Islet precursor cell (in vitro differentiated cells): Measurements from ENCODE around the gene CCDC86.
A peak's percentile ranks its signal among the peaks of the same experiment; 100 is the strongest.

ENCODE experiments used
- DNase-seq: peaks from one replicate; pipeline ENCODE4 v3.0.0-alpha.2; 2018

CCDC86 gene

DNA sequence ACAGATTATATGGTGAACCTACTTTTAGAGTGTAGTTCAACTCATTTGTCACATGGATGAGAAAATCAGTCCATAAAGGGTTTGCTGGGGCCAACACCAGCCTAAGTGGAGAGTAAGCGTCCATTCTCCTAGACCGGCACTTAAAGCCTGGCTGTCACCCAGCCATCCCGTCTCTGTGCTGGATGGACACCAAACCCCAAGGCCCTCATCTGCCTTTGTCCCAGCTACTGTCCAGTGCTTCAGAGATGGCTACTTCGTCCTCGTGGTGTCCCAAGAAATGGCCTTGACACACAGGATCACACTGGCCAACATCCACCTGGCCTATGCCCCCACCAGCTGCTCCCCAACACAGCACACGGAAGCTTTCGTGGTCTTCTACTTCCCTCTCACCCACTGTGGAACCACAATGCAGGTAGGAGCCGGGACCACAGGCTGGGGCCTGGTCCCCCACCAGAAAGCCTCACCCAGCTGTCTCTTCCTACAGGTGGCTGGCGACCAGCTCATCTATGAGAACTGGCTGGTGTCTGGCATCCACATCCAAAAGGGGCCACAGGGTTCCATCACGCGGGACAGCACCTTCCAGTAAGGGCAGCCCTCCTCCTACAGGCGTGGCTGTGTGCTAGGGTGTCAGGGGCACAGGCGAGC, 28.9 kb downstream of the CCDC86 start:
- DNase-seq = no peak

GRCh38 chr11:60871378-60872061, 29.6 kb downstream of the CCDC86 start:
- peak; percentile 46 for DNase-seq

DNA sequence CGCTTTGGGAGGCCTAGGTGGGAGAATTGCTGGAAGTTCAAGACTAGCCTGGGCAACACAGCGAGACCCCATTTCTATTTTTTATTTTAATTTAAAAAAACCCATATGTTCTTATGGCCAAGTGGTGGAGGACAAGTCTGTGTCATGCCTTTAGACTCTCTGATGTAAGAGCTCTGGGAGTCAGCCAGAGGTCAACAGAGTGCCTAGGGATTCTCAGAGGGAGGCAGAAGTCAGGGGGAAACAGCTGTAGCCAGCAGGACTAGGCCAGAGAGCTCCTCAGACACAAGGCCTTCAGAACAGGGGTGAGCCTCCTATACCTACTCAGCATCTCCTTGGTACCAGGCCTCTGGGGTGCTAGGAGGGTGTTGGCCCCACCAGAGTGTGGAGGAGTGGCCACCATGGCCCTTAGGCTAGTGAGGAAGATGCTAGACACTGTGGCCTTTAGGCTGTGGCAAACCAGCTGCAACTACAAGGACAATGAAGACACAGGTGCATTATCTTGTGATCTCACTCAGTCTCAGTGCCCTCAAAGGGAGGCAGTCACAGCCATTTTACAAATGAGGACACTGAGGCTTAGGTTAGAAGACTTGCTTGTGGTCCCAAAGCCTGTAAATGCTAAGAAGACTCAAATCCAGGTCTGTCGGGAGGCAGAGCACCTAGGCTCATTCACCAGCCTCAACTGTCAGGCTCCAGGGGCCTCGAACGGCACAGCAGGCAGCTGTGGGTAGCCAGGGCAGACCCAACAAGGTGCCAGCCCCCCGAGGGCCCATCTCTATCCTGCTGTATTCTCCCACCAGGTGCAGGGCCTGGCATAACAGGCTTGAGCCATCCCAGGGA, 30.4 kb downstream of the CCDC86 start:
- no peak for DNase-seq

- peak; percentile 74 for DNase-seq
Measured at GRCh38 chr11:60872961-60873524, 31.1 kb downstream of the CCDC86 start.

- DNase-seq = peak; percentile 46
Measured at GRCh38 chr11:60873533-60873932, 31.6 kb downstream of the CCDC86 start.

- peak; percentile 40 for DNase-seq
Measured at GRCh38 chr11:60874421-60875365, 32.8 kb downstream of the CCDC86 start.

DNA sequence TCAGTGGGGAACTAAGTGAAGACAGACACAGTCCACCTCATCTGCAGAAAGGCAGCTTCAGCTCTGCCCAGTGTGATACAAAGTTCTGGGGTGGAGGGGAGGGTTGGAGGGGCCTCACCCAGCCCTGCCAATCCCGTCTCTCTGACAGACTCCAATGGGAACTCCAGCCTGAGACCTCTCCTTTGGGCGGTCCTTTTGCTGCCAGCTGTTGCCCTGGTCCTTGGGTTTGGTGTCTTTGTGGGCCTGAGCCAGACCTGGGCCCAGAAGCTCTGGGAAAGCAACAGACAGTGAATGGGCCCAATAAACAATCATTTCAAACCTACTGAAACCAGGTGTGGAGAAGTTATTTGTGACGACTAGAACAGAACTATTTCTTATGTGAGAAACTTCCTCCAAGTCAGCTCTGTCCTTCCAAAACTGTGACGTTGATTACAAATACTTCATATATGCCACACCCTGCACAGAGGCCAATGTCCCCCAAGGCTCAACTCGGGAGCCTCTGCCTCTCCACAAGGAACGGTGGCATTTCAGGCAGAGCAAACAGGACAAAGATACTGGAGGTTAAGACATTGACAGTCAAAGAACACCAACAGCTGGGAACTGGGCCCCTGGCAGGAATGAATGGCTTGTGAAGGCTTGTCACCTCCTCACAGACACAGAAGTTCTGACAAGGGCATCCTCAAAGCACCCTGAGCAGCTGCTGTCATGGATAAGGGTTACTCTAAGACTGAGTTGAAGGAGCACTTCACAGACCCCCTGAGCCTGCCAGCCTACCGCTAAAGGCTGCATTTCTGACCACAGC, 33.7 kb downstream of the CCDC86 start:
- DNase-seq = no peak

DNA sequence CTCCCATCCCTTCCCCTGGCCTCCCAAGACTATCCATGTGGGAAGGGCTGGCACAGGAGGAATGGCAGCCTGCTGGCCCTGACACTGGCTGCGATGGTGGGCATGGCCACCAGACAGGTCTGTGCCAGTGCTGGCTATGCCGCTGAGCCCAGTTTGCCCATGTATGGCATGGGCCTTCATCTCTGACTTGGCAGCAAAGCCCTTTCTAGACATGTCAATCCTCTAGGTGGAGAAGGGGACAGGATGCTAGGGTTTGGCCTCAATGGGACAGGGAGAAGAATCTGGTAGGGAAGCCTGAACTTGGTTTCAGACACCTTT, 34.2 kb downstream of the CCDC86 start:
- no peak for DNase-seq

DNA sequence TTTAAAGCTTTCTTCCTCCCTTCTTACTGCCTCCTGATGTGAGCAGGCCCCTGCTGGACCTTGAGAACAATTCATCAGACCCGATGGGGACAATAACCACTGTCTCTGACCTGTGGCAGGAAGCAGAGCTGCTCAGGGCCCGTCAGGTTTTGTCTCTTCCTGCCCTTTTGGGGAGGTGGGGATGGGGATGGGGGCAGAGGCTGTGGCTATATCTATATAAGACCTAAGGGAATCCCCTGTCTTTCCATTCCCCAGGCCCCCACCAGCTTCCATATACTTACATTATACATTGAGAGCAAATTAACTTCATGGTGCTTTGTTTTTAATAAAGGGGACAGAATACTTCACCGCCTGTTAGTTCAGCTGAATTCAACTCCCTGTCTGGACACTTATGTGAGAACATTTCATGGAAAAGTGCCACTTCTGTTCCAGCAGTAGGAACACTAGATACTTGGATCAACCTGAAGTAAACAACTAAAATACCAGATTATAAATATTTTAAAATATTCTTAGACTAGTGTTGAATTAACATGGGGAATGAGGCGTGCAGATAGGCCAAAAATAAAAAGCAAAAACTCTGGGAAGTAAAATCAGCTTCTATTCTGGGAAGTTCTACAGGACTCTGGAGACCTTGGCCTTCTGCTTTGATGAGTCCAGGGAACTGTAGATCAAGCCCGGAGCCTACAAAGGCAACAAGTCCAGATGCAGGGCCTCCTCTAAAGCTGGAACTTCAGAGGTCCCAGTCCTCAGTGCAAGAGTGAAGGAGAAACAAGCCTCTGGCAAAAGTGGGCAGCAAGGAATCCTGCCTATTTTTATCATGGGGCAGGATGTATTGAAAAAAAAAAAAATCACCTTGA, 36.6 kb downstream of the CCDC86 start:
- DNase-seq = no peak

DNA sequence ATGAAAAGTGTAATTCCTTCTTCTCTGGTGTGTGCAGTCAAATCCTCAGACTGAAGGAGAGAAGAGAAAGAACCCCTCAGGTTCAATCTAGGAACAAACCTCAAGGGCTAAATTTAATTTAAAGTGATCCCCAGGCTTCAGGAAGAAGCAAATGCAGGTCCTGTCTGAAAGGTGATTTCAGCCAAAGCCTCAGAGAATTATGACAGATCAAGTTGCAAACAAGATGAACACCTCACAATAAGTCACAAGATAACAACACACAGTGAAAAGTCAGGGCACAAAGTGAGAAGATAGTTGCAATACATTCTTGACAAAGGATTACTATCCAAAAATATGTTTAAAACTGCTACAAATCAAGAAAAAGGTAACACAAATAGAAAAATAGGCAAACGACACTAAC, 37.2 kb downstream of the CCDC86 start:
- no peak for DNase-seq

GRCh38 chr11:60879971-60880588, 38.2 kb downstream of the CCDC86 start:
- DNase-seq = peak; percentile 33

DNA sequence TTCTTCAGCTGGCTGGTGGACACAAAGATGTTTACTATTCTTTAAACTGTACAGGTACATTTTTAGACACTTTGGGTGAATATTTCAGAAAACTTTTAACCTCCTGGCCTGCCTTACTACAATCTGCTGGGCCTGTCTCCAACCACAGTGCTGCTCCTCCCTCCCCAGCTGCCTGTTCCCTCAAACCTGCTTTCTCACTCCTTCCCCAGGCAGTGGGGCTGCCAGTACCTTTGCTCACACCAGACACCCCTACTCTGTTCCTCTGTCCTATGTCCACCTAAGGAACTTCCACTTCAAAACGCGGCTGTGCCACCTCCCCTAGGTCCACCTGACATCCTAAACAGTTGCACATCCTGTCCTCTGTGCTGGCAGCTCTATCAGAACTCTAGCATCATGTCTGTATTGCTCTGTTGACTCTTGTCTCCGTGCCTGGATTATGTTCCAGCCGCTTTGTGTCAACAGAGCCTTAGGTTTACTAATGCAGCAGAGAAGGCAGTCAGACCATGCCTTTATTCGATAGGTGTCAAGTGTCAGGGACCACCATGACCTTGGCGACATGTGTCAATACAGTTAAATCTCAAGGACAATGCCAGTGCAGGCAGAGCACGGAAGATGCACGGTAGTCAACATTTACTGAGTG, 38.9 kb downstream of the CCDC86 start:
- no peak for DNase-seq

- DNase-seq = peak; percentile 75
Measured at GRCh38 chr11:60887556-60887955, 45.6 kb downstream of the CCDC86 start.

DNA sequence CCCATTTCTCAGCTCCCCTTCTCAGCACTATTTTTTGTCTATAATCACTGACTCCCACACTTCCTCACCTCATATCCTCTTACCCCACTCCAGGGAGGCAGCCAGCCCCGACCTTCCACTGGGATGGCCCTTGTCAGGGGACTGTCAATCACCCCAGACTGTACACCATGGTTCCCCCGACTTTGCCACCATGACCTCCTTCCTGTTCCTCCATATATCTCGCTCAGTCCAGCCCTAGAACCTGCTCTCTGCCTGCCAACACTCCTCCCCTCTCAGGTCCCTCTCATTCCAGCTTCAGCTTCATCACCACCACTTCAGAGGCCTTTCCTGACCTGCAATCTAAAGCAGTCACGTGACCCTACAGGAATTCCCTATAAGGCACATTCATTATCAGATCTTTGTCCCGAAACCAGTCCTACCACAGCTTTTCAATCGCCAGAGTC, 48.0 kb downstream of the CCDC86 start:
- no peak for DNase-seq

DNA sequence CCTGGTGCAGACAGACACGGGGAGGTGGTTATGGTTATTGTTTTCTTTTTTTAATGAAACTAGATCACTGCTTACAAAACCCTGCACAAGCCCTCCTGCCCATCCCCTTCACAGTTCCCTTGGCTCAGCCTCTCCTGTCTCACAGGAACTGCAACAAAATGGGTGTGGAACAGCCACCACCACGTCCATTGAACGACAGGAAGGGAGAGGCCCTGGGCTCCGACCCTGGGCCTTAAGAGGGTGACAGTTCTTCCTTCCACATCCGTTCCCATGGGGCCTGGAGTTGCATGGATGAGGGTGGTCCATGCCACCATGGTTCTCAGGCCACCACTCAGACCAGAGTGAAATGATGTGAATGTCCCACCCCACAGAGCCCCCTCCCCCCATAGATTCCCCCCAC, 48.8 kb downstream of the CCDC86 start:
- DNase-seq = no peak

- DNase-seq = peak; percentile 38
Measured at GRCh38 chr11:60891103-60891741, 49.3 kb downstream of the CCDC86 start.

DNA sequence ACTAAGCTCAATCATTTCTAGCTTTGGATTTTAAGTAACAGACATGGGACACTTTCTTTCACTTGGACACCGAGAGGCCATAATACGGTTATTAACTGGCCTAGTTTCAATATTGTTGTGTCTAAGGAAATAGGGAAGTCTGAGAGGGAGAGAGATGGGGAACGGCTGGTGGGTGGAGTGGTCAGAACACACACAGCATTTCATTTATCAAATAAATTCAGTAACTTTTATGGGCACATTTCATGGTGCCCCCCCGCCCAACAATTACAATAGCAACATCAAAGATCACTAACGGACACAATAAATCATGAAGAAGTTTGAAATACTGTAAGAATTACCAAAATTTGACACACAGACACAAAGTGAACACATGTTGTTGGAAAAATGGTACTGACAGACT, 53.8 kb downstream of the CCDC86 start:
- DNase-seq = no peak

DNA sequence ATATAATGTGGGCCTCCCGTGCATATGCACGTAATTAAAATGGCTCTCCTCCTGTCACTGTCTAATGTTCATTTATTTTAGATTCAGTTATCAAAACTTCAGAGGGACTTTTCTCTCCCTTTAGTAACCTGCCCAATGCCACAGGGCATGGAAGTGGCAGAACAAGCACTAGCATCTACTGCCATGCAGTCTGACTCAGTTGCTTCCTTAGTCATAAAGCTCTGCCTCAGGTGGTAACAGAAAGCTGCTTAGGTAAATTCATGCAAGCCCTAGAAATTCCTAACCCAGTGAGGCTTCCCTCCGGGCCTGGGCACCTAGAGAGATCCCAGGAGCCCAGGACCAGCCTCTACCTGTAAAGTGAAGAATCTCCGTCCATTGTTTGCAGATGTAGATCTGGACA, 55.6 kb downstream of the CCDC86 start:
- DNase-seq = no peak
